Esophagus muscularis mucosa (tissue), 4 donors: ENCODE results near the gene GABRR1. TPM values are rescaled to one million over a fixed set of nuclear protein-coding genes. Genes with fewer than 3 reads are reported as not detected.
A peak's percentile ranks its signal among the peaks of the same experiment; 100 is the strongest.

Experiments
- DNase-seq: peaks from one replicate; pipeline ENCODE4 v3.0.0-alpha.2; 2017; ENCODE audit errors: extremely low spot score
- H3K27ac ChIP-seq, 4 donors: fragments of 200-600 bp; sonication (generic); replicated peaks in 1 of 4; 1 replicate in 3 of 4; 2 replicates in 1 of 4; pipeline ENCODE4 v1.5.1; 2016 to 2019; ENCODE audit warnings: mild to moderate bottlenecking in 1 of 4
- H3K27me3 ChIP-seq, 4 donors: fragments of 200-600 bp; sonication (generic); one replicate each; pipeline versions ENCODE4 v1.5.1 to v1.6.0; 2016 to 2019
- H3K36me3 ChIP-seq, 4 donors: fragments of 200-600 bp; sonication (generic); one replicate each; pipeline ENCODE4 v1.5.1; 2016 to 2019
- H3K4me1 ChIP-seq, 4 donors: fragments of 200-600 bp; sonication (generic); one replicate each; pipeline ENCODE4 v1.5.1; 2016 to 2019
- H3K4me3 ChIP-seq, 4 donors: fragments of 200-600 bp; sonication (generic); 1 replicate in 2 of 4; 2 replicates in 2 of 4; pipeline ENCODE4 v1.5.1; 2016 to 2019; ENCODE audit warnings: mild to moderate bottlenecking in 4 of 4, moderate library complexity in 1 of 4
- H3K9me3 ChIP-seq, 4 donors: fragments of 200-600 bp; sonication (generic); 1 replicate in 3 of 4; 2 replicates in 1 of 4; pipeline ENCODE4 v1.5.1; 2016 to 2019
- CTCF ChIP-seq, 3 experiments: fragments of 200-600 bp in 2 of 3; fragments of 450-650 bp in 1 of 3; sonication (generic) in 2 of 3; IDR thresholded peaks; one replicate each; pipeline ENCODE4 v1.5.1; 2017 to 2019; ENCODE audit warnings: antibody characterized with exemption in 3 of 3, mild to moderate bottlenecking in 2 of 3, moderate library complexity in 1 of 3
- EP300 ChIP-seq: sonication (generic); formaldehyde crosslinking; IDR thresholded peaks from one replicate; pipeline ENCODE4 v1.6.1; 2017; ENCODE audit warnings: antibody characterized with exemption
- POLR2A ChIP-seq: fragments of 450-650 bp; IDR thresholded peaks from one replicate; pipeline ENCODE4 v1.6.1; 2017; ENCODE audit warnings: antibody characterized with exemption, moderate library complexity, mild to moderate bottlenecking, low read depth
- POLR2AphosphoS5 ChIP-seq, 2 donors: sonication (generic); formaldehyde crosslinking; IDR thresholded peaks; one replicate each; pipeline ENCODE4 v1.6.1; 2017; ENCODE audit warnings: antibody characterized with exemption in 2 of 2
- WGBS: methylation state at CpG from one replicate; pipeline ENCODE4 v1.1.5; 2018; 5-methylcytosine and 5-hydroxymethylcytosine counted together
- intact Hi-C: fragments of 100-400 bp; cut with DNase I; formaldehyde crosslinking; loops from one replicate; pipeline ENCODE4 v1.15.1; 2023
- total RNA-seq, 4 donors: library from RNA; depleted of rRNA; stranded (reverse); fragments of >200 nt; gene quantifications; one replicate each; pipeline versions ENCODE4 v1.1.0 to v1.2.1, GENCODE V29; 2016

The GABRR1 gene
- total RNA-seq = under 1 TPM in 1 of 4 donors, not detected in 3; 0.13 TPM

DNA sequence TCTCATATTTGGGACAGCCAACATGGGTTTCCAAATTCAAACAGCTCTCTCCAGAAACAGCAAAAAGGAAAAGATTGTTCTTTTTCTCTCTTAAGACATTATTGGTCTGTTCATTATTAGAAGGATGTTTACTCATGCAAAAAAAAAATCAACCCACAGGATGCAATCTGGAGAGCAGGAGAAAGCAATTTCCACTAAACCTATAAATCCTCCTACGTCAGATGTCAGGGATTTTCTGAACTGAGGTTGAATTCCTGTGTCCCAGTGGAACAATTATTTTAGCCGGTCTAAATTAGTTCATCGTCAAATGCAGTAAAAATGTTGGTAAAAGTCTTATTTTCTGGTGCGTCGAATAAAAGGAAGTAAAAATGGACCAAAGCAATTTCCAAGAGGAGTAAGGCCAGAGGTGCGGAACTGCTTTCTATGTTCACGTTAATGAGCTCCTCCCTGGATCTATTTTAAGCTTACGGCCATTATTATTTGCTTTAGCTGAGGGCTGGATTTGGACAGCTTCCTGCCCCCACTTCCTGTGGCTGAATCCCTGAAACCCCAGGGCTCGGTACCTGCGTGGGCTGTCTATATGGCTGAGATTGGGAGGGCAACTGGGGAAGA lies at the start of gene GABRR1:
Gene GABRR1 (minus strand): TSS at position 60 of the 612 bp plus-strand sequence. CDS start 36 bp downstream, at position 24.
- no peak for DNase-seq
- TF ChIP-seq EP300 (no peak), CTCF (IDR thresholded peaks at IDR 0.05) (no peak), POLR2A (no peak), POLR2AphosphoS5 (IDR thresholded peaks at IDR 0.05) (no peak)
- Histone ChIP-seq H3K4me3 (no peak within 1 kb of the TSS), H3K9me3 (no peaks in the 10 kb centered on the region), H3K36me3 (no peaks in the 10 kb centered on the region), H3K27ac (no peak within 1 kb of the TSS), H3K27me3 (no peaks in the 10 kb centered on the region), H3K4me1 (peaks cover 4 to 11% (median 10%) of the 10 kb centered on the region in 4 donors)
- WGBS = 57% methylated on average over 10 of the region's 10 CpGs
- intact Hi-C loops = no loop called here

DNA sequence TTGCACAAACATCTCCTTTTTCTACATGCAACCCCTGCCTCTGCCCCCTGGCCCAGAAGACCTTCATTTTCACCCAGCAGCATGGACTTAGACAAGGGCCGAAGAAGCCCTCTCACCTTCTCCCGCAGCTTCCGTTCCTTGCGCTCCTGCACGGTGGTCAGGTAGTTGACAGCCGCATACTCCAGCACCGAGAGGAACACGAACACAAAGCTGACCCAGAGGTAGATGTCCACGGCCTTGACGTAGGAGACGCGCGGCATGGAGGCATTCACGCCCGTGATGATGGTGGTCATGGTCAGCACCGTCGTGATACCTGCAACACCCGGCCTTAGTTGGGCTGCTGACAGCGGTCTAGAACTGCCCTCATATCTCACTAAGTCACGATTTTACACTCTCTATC lies 47.1 kb upstream of the GABRR1 start:
- Histone ChIP-seq H3K27me3 (no peaks in the 10 kb centered on the region), H3K27ac (no peak overlapping the region), H3K9me3 (no peaks in the 10 kb centered on the region), H3K4me1 (peaks cover 0 to 6% (median 0%) of the 10 kb centered on the region in 4 donors), H3K36me3 (no peaks in the 10 kb centered on the region), H3K4me3 (no peak overlapping the region)
- TF ChIP-seq CTCF (IDR thresholded peaks at IDR 0.05) (no peak), EP300 (no peak), POLR2A (no peak), POLR2AphosphoS5 (IDR thresholded peaks at IDR 0.05) (no peak)
- DNase-seq = no peak
- intact Hi-C loops = no loop called here
- 96% methylated on average over 17 of the region's 20 CpGs for WGBS

- Histone ChIP-seq H3K4me3 (no peak overlapping the region), H3K27ac (no peak overlapping the region), H3K4me1 (peaks cover 0 to 6% (median 0%) of the 10 kb centered on the region in 4 donors), H3K27me3 (no peaks in the 10 kb centered on the region), H3K36me3 (no peaks in the 10 kb centered on the region), H3K9me3 (no peaks in the 10 kb centered on the region)
- intact Hi-C loops = no loop called here
- TF ChIP-seq POLR2AphosphoS5 (IDR thresholded peaks at IDR 0.05) = no peak
- no peak for TF ChIP-seq POLR2A
- TF ChIP-seq CTCF (IDR thresholded peaks at IDR 0.05) = no peak
- no peak for TF ChIP-seq EP300
- 54% methylated on average over 5 of the region's 5 CpGs for WGBS
- no peak for DNase-seq
Observed at GRCh38 chr6:89260832-89261231, 43.7 kb upstream of the GABRR1 start.

- Histone ChIP-seq H3K27me3 (no peaks in the 10 kb centered on the region), H3K9me3 (no peaks in the 10 kb centered on the region), H3K27ac (no peak overlapping the region), H3K4me1 (peaks cover 0 to 6% (median 0%) of the 10 kb centered on the region in 4 donors), H3K36me3 (no peaks in the 10 kb centered on the region), H3K4me3 (no peak overlapping the region)
- WGBS = 60% methylated on average over 1 of the region's 4 CpGs
- intact Hi-C loops = no loop called here
- TF ChIP-seq CTCF (IDR thresholded peaks at IDR 0.05) (no peak), EP300 (no peak), POLR2AphosphoS5 (IDR thresholded peaks at IDR 0.05) (no peak), POLR2A (no peak)
- peak; percentile 14 for DNase-seq
Observed at GRCh38 chr6:89260310-89260709, 43.2 kb upstream of the GABRR1 start.

DNA sequence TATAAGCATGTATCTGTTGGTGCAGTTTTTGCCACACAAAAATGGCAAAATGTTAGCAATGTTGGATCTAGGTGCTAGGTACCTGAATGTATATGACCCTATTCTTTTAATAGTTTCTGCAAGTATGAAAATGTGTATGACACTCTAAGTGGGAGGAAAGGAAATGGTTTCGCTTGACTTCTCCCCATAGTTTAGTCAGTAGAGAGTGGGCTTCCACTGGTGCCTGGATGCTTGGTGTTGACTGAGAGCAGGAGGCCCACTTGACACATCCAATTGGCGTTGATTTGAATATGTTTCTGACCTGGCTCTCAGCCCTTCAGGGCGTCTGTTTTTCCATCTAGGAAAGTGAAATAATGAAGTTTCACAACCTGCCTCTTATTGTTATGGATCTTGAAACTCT lies 41.8 kb upstream of the GABRR1 start:
- no peak overlapping the region for H3K27ac ChIP-seq
- no peaks in the 10 kb centered on the region for H3K27me3 ChIP-seq
- H3K4me1 ChIP-seq = peaks cover 0 to 6% (median 0%) of the 10 kb centered on the region in 4 donors
- H3K36me3 ChIP-seq = no peaks in the 10 kb centered on the region
- TF ChIP-seq CTCF (IDR thresholded peaks at IDR 0.05) (no peak), EP300 (no peak), POLR2AphosphoS5 (IDR thresholded peaks at IDR 0.05) (no peak), POLR2A (no peak)
- DNase-seq = peak; percentile 57
- H3K9me3 ChIP-seq = no peaks in the 10 kb centered on the region
- intact Hi-C loops = no loop called here
- no peak overlapping the region for H3K4me3 ChIP-seq
- 92% methylated on average over 3 of the region's 3 CpGs for WGBS
